ENCODE results near the gene ANKRD42. TPM values are rescaled to one million over a fixed set of nuclear protein-coding genes. Genes with fewer than 3 reads are reported as not detected.
A peak's percentile ranks its signal among the peaks of the same experiment; 100 is the strongest.

Gene ANKRD42
- total and polyA plus RNA-seq, 9 of the 15 experiments (the other 6 are each of a cell fraction or from before 2014, with no cell fraction given) = 2.8 to 9.1 (median 6.1) TPM

DNA sequence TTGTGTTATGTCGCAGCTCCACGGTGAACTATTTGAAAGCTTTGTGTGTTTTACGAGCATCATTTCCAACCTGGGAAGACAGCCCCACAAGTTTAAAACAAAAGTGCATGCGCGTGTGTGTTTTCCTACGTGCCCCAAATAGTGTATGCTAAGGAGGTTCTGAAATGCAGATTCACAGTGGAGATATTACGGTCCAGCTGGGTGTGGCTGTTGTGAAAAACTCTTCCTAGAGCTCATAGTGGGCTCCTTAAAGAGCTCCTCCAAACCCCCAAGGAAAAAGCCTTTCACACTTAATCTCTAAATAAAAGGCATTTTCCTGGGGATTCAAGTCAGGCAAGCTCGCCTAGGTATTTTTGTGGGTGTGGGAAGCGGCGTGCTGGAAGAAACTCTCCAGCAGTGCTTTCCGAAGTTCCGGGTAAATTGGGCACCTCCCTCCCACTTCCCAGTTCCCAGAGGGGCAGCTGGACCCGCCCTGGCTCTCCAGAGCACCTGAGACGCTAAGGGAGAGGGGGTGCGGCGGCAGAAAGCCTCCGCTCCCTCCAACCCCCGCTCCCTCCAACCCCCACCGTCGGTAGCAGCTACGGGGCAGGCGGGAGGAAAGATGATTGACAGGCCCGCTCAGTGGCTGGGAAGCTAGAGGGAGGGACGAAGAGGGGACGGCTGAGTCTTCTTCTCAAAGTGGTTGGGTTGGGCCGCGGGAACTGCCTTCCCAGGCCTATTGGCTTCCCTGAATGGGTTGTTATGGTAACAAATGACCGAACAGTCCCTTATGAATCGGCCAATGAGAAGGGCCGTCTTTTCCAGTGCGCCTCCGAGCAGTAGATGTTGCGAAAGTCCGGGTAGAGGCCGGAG, 37.1 kb upstream of the ANKRD42 start (continued):
- TF ChIP-seq, protein P1, sequence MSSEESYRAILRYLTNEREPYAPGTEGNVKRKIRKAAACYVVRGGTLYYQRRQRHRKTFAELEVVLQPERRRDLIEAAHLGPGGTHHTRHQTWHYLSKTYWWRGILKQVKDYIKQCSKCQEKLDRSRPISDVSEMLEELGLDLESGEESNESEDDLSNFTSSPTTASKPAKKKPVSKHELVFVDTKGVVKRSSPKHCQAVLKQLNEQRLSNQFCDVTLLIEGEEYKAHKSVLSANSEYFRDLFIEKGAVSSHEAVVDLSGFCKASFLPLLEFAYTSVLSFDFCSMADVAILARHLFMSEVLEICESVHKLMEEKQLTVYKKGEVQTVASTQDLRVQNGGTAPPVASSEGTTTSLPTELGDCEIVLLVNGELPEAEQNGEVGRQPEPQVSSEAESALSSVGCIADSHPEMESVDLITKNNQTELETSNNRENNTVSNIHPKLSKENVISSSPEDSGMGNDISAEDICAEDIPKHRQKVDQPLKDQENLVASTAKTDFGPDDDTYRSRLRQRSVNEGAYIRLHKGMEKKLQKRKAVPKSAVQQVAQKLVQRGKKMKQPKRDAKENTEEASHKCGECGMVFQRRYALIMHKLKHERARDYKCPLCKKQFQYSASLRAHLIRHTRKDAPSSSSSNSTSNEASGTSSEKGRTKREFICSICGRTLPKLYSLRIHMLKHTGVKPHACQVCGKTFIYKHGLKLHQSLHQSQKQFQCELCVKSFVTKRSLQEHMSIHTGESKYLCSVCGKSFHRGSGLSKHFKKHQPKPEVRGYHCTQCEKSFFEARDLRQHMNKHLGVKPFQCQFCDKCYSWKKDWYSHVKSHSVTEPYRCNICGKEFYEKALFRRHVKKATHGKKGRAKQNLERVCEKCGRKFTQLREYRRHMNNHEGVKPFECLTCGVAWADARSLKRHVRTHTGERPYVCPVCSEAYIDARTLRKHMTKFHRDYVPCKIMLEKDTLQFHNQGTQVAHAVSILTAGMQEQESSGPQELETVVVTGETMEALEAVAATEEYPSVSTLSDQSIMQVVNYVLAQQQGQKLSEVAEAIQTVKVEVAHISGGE (CRISPR knock-in tag; IDR thresholded peaks at IDR 0.05) = peak in 1 of 3 experiments; percentile 70; a peak in 2 of 6 replicates
- TF ChIP-seq DNMT1 (IDR thresholded peaks at IDR 0.05) (no peak), ZFP36 (IDR thresholded peaks at IDR 0.05; ENCODE audit: low read depth, low read length, partially characterized antibody) (no peak), HDAC2 (IDR thresholded peaks at IDR 0.05) (no peak; the same call in 1 of the 2 replicates), NCOA2 (IDR thresholded peaks at IDR 0.05; ENCODE audit: partially characterized antibody in 2 of 2) (no peak), ZC3H4 (CRISPR knock-in tag; IDR thresholded peaks at IDR 0.05; ENCODE audit: borderline replicate concordance) (no peak), TAF9B (IDR thresholded peaks at IDR 0.05; ENCODE audit: partially characterized antibody) (peak; percentile 55), RB1 (IDR thresholded peaks at IDR 0.05; ENCODE audit: low read depth) (peak; percentile 14; the same call in 1 of the 2 replicates), PHB (CRISPR knock-in tag; IDR thresholded peaks at IDR 0.05) (no peak), ZNF764 (CRISPR knock-in tag; IDR thresholded peaks at IDR 0.05; ENCODE audit: low read depth) (no peak), RNF2 (IDR thresholded peaks at IDR 0.05) (no peak; the same call in 1 of the 2 replicates), ZNF174 (CRISPR knock-in tag; IDR thresholded peaks at IDR 0.05) (no peak), MEF2D (tag; conservative IDR thresholded peaks at IDR 0.05; ENCODE audit: low read depth) (no peak), NFYB (IDR thresholded peaks at IDR 0.05; ENCODE audit: extremely low read depth, insufficient read length) (peak; percentile 75), ZNF592 (IDR thresholded peaks at IDR 0.05) (peak; percentile 57), THRAP3 (IDR thresholded peaks at IDR 0.05; ENCODE audit: borderline replicate concordance) (no peak), ATF1 (CRISPR knock-in tag; IDR thresholded peaks at IDR 0.05) (no peak), ATF1 (tag; IDR thresholded peaks at IDR 0.05) (peak; percentile 97)
- TF ChIP-seq, protein P2, sequence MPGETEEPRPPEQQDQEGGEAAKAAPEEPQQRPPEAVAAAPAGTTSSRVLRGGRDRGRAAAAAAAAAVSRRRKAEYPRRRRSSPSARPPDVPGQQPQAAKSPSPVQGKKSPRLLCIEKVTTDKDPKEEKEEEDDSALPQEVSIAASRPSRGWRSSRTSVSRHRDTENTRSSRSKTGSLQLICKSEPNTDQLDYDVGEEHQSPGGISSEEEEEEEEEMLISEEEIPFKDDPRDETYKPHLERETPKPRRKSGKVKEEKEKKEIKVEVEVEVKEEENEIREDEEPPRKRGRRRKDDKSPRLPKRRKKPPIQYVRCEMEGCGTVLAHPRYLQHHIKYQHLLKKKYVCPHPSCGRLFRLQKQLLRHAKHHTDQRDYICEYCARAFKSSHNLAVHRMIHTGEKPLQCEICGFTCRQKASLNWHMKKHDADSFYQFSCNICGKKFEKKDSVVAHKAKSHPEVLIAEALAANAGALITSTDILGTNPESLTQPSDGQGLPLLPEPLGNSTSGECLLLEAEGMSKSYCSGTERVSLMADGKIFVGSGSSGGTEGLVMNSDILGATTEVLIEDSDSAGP (CRISPR knock-in tag; IDR thresholded peaks at IDR 0.05) = no peak
